ENCODE data around the gene RNASEH1.
"Not testable (repeated sequence)": the region's sequence is repeated elsewhere in the genome, so short reads cannot be mapped to it uniquely, and the experiment has no call there.

The RNASEH1 gene

DNA sequence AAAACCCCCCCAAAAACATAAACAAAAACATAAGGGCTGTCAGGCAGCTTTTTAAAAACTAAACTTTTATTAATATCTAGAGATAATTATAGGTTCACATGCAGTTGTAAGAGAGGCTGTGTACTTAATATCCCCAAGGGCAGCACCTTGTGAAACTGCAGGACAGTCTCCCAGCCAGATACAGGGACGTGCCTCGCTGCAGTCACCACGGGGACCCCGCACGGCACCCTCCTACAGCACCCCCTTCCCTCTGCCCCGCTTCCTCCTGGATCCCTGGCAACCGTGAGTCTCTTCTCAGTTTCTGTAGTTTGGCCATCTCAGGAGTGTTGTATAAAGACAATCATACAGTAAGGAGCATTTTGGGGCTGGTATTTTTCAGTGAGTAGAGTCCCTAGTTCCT, 30.0 kb upstream of the RNASEH1 start:
- DNase-seq = no peak

DNA sequence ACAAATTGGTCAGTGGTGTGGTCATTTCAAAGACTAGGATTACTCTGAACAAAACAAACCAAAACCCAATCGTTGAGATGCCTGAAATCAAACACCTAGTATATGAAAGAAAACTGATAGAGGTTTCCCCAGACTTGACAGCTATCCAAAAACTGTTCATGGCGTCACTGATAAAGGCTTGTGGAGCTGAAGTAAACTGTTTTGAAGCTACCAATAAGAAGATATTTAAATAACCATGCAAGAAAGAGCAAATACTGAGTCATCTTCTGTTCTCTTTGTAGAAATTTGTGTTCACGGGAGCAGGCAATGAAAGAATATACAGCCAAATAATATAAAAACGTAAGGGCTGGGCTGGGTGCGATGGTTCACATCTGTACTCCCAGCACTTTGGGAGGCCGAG, 29.3 kb upstream of the RNASEH1 start:
- DNase-seq = no peak

DNA sequence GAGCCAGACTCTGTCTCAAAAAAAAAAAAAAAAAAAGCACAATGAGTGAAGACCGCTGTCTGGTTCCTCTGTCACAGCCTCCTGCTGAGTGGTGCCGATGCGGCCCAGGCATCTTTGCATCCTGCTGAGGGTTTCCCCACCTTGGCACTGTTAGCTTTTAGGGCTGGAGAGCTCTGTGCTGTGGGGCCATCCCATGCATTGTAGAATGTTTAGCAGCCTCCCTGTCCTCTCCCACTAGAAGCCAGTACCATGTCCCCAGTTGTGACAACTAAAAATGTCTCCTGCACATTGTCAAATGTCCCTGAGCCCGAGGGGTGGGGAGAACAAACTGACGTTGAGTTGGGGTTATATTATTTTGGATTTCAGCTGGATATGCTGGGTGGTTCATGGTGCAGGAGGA, 28.9 kb upstream of the RNASEH1 start:
- no peak for DNase-seq

DNA sequence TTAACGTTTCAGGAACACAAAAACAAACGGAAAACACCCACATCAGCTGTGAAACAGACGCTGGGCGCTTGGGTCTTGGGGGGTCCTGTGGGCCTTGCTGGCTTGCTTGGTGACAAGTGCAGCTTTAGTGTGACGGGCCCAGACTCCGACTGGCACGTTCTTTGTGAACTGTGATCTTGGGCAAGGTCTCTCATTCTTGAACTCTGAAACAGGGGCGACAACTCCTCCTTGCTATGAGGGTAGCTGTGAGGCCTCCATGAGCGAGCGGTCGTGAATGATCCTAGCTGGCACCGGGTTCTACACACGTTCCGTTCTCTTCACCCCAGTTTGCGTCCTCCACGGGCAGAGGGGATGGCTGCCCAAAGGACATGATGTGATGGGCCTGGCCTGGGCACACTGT, 28.1 kb upstream of the RNASEH1 start:
- no peak for DNase-seq

DNA sequence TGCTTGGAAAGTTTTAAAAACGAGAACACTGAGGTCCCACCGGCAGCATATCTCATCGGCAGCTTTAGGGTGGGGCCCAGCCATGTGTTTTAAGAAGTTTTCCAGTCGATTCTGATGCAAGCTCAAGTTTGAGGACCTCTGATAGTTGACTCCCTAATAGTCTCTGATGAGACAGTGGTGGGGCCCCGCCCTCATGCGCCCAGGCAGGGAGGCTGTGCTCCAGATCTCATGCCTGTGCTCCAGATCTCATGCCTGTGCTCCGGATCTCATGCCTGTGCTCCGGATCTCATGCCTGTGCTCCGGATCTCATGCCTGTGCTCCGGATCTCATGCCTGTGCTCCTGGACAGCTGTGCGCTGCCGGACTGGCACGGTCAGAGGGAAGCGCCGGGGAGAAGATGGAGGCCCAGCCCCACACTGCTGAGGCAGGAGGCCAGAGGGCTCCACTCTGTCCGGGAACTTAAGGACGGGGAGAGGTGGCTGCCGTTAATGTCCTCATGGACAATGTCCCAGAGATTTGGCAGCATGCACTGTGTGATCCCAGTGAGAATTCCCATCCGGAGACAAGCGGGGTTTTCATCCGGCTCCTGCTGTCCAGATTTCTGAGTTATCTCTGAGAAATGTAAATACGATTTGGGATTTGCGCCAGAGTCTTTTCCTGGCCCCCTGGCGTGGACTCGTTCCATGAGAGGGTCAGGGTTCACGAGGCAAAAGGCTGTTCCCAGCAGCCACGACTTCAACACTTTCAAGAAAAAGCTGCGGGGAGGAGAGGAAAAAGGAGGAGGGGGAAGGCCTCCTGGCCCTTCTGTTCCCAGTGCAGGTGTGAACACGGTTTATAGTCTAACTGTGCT, 27.4 kb upstream of the RNASEH1 start:
- peak in 1 of 2 experiments; percentile 47 for DNase-seq

DNA sequence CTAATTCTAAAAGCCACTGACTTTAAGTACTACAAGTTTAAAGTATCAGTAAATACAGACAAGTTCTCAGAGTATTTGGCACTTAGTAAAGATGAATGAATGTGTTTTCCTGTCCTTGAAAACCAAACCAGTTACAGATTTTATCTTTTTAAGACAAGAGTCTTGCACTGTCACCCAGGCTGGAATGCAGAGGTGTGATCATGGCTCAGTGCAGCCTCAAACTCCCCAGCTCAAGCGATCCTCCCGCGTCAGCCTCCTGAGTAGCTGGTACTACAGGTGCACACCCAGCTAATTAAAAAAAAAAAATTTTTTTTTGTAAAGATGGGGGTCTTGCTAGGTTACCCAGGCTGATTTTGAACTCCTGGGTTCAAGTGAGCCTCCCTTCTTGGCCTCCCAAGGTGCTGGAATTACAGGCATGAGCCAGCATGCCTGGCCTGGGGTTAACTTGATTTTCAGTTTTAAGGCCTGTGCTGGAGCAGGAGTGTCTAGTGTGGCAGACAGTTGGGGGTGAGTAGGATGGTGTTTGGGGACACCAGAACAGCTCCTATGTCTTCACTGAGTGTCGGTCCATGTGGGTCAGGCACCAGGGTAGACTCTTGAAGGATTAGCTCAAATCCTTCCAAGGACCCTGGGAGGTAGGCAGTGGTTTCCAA, 26.6 kb upstream of the RNASEH1 start:
- no peak for DNase-seq

DNA sequence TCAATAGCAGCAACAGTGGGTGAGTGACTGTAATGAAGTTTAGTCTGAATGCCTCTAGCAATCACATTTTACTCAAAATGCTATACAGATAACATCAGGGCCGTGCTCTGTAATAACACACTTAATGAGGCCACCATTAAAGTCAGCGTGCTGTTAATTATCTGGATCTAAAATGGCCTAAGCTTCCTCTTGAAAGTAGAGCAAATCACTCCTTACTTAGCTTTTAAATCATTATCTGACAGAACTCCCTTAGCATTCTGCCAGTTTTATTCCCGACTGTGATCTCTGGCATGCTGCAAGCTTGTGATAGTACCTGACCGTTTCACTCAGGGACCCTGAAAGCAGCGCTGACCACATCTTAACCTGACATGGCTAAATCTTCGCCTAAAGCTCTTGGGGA, 25.9 kb upstream of the RNASEH1 start:
- no peak for DNase-seq

DNA sequence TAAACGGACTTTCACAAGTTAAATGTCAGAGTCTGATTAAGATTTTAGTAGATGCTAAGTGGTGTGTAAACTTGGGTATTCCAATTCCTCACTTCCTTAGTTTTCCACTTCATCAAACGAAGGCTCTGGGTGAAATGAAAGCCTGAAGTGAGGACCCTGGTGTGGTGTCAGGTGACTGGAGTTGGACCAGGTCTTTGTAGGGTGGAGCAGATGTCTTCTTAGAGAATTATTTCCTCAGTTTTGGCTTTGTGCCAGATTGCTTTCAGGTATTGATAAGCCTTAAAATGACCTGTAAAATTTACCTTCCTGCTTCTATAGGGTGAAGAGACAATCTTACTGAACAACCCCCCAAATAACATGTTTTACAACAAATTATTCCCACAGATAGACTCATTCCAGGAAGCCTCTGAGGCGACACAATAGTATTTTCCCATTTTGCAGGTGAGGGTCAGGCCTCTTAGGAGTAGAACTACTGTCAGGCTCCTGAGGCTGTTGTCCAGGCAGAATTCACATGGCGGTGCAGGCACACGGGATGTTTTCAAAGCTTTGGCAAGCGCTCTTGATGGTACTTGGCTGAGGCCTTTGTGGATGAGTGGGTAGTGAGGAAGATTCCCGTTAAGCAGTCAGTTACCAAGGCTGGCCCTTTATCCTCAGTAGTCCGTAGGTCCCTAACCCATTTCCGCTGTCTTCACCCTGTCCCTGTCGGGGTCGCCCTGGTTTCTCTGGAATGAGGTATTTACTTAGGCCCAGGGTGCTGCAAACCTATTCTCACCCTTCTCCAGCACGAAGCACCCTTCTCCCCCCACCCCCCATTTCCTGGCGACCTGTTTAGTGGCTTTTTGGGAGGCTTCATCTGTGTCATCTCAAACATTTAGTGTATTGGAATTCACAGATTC, 23.5 kb upstream of the RNASEH1 start:
- DNase-seq = no peak

DNA sequence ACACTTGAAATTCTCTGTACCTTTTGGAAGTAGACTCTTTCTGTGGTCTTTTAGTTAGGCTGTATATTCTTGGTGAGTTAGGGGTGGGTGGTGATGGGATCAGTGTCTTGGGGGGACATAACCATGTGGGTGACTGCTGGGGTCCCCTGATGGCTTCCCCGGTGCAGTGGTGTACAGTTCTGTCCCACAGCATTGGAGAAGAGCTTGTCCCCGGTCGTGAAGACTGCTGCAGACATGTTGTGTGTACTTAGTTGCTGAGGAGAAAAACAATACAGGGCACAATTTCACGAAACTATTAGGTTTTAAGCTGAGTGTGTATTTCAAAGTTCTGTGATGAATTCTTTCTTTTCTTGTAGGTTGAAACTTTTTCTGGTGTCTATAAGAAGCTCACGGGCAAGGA, 22.3 kb upstream of the RNASEH1 start:
- DNase-seq = no peak

DNA sequence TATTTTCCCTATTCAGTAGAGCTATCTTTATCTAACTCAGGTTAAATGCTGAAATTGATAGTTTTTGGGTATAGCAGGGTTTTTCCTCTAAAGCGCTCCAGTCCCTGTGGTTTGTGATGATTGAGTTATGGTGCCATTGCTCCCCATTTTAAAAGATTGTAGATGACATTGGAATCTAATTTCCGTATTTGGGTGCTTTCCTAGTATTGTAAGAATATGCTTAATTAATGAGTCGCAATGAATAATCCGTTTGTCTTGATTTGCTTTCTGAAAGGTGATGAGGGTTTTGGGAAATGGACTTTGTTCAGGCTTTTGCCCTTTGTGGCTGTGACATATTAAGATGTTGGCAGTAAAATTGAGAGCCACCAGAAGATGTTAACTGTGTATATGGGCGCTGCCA, 20.9 kb upstream of the RNASEH1 start:
- no peak for DNase-seq

DNA sequence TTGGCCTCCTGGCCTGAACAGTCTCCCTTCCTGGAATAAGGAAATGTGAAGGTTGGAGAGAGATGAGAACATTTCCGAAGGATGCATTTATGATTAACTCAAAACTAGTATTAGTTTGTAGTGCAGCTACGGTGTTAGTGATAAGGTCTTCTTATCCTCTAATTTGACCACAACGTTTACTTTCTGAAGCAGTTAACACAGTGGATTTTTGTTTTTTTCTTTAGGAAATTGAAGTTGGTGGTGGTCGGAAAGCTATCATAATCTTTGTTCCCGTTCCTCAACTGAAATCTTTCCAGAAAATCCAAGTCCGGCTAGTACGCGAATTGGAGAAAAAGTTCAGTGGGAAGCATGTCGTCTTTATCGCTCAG, 18.1 kb upstream of the RNASEH1 start:
- DNase-seq = not testable (repeated sequence)

DNA sequence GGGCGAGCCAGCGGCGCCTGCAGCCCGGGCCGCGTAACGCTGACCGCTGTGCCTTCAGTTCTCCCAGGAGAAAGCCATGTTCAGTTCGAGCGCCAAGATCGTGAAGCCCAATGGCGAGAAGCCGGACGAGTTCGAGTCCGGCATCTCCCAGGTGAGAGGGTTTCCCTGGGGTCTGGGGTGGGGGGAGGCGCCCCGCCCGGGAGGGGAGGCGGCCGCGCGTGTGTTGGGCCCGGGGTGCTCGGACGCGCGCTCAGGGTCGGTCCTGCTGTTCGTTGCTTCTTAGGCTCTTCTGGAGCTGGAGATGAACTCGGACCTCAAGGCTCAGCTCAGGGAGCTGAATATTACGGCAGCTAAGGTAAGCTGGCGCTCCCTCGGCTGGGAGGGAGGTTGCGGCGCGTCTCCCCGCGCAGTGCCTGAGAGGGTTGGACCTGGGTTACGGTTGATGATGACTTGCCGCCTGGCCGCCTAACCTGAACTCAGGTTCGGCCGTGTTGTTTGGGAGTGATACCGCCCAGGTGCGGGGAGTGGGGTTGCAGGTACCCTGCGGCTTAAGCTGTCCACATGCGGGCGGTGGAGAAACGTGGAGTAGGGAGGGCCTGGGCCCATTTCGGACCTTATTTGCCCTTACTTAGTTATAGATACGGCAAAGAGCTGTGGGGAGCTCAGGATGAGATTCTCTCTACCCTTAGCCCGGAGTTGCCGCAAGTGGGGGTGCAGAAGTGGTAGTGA, 17.6 kb upstream of the RNASEH1 start:
- DNase-seq = no peak

DNA sequence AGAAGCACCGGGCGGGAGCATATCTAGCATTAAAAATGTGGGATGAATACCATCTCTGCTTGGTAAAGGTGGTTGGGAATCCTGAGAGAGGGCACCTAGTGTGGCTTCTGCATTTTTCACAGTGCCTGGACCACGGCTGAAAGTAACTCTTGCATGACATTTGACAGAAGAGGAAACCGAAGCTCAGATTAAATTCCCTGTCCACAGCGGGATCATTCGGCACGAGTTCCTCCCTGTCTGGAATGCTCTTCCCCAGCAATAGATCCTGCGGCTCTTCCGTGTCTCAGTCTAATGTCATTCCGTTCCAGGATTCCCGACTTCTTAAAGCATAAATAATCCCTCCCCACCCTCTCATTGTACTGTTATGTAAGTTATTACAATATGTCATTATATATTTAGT, 16.0 kb upstream of the RNASEH1 start:
- no peak for DNase-seq

DNA sequence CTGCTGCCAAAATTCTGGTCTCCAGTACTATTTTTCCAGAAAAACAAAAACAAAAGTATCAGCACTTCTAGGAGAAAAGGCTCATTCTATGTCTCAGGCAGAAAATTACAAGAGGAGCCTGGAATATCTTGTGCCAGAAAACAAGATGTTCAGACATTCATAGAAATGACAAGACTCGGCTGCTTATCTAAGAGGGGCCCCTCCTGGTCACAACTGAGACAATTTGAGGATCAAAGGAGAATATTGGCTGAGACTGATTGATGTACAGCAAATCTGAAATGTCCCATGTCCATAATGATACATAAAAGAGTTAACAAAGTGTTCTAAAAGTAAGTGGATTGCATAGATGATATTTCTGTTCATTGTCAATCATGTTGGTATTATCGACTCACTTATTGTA, 14.5 kb upstream of the RNASEH1 start:
- no peak for DNase-seq

DNA sequence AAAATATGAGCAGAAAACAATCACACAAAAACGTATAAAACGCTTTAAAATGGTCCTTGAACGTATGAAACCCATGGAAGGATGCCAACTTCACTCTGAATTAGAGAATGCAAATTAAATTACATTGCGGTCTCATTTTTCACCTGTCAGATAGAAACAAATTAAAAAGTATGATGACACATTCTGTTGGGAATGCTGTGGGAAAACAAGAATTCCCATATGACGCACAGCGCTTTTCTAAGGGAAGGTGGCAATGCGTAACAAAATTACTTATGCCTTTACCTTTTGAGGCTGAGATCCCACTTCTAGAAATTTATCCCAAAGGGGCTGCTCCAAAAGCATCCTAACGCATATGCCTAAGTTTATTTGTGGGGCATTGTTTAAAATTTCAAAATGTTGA, 13.2 kb upstream of the RNASEH1 start:
- no peak for DNase-seq

DNA sequence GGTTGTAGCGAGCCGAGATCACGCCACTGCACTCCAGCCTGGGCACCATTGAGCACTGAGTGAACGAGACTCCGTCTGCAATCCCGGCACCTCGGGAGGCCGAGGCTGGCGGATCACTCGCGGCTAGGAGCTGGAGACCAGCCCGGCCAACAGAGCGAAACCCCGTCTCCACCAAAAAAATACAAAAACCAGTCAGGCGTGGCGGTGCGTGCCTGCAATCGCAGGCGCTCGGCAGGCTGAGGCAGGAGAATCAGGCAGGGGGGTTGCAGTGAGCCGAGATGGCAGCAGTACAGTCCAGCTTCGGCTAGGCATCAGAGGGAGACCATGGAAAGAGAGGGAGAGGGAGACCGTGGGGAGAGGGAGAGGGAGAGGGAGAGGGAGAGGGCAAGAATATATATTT, 11.5 kb upstream of the RNASEH1 start:
- DNase-seq = not testable (repeated sequence)

DNA sequence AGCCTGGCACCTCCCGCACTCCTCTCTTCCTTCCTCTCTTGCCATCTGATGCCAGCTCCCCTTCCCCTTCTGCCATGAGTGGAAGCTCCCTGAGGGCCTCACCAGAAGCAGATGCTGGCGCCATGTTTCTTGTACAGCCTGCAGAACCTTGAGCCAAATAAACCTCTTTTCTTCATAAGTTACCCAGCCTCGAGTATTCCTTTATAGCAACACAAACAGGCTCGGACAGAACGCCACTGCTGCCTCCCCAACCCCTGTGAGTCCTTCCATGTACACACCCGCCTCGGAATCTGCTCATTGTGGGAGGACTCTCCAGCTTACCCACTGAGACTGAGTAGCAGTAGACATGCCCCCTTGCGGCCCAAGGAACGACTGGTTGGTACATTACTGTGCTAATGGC, 8.7 kb upstream of the RNASEH1 start:
- DNase-seq = no peak

DNA sequence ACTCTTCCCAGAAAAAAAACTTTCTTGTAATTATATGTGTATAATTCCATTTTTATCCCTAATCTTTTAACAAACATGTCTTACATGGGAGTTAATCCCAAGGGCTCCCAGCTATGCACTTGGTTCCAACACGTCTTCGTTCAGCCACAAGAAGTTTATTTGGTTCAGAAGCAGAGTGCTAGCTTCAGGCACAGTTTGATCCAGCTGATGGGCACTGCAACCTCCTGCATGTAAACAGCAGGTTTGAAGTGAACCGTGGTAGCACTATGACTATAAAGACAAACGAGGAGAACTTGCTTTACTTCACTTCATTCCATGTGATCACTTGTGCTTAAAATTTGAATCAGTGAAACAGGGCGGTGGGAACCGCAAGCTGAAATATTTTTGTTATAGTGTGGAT, 7.0 kb upstream of the RNASEH1 start:
- DNase-seq = no peak

DNA sequence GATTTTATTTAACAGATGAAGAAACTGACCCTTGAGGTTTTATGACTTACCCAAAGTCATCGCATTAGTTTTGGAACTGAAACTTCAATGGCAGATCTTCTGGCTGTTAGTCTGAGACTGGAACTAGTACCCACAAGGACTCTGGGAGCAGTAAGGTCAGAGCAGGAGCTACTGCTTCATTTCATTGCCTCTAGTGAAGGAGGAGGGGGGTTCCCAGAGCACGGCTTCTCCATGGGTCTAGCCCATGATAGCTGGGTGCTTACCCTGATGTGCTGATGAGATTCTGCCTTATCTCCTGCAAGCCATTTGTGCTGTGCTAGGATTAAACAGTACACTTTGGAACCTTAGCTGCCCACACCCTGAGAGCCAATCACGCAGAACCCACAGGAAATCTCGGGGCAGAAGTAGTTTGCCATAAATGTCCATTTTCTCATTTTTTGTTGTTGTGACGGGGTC, 5.4 kb upstream of the RNASEH1 start:
- no peak for DNase-seq

DNA sequence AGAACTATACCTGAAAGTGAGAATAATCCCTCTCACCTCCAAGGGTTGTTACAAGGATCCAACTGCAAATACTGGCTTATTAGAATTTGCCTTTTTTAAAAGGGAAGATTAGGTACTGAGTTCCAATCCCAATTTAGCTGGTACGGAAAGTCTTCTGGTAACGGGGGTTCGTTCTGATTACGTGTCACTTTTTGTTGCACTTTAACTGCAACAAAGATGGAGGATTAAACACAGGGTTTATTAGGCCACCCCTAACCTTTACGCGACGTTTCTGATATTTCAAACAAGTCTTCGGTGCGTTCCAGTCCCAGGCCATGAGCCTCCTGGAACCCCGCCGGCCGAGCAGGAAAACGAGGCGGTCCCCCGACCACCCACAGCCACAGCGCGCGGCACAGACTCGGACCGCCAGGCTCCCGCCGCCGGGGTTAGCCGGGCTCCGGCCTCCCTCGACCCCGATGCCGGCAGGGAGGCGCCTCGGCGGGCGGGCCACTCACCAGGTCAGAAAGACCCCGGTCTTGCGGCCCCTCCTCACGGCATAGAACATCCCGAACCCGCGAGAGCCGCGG, 411 bp downstream of the RNASEH1 start:
- DNase-seq = no peak

DNA sequence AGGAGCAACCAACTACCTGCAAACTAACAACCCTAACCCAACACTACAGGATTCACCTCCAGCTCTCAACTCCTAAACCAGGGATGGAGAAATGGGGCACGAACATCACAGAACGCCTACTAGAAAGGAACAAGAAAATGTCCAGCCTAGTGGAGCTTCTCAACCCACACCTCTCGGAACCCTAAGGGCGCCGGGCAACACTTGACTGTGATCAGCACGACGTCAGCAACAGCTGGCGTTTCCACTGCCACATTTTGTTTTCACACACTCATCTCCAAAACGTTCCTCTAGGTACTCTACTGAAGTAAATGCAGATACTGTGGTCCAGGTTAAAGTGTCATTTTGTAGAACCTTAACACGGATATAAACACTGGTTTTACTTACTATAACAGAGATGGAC, 4.2 kb downstream of the RNASEH1 start:
- no peak for DNase-seq

DNA sequence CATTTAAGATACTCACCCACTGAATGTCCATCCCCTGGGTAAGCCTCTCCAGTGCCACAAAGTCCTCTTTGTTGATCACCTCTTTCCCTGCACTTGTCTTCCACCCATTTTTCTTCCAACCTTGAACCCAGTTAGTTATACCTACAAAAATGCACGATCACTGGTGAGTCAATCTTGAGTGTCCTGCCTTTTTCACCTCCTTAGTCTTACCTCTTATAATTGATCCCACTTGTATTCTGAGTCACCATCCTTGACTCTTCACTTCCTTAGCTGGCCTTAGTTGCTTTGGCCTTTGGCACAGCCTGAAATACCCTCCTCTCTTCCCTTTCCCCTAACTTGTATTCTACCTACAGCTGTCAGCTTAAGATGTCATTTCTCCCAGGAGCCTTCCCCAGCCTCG, 10.2 kb downstream of the RNASEH1 start:
- no peak for DNase-seq

Measured in NCI-H2081 (cell line).